AG09309 (cell line): ENCODE measurements around the gene AP1S3.
A peak's percentile ranks its signal among the peaks of the same experiment; 100 is the strongest.
"Not testable (repeated sequence)": the region's sequence is repeated elsewhere in the genome, so short reads cannot be mapped to it uniquely, and the experiment has no call there.

Source experiments
- DNase-seq: peaks from one replicate; pipeline ENCODE4 v3.0.0-alpha.2; 2010; ENCODE audit warnings: low read depth
- H3K4me3 ChIP-seq: 2 replicates; pipeline ENCODE4 v1.5.1; 2011; ENCODE audit warnings: mild to moderate bottlenecking, low read depth, low read length, moderate library complexity; ENCODE audit not compliant: control insufficient read depth
- CTCF ChIP-seq: IDR thresholded peaks from 2 replicates; pipeline ENCODE4 v1.5.1; 2011; ENCODE audit warnings: mild to moderate bottlenecking, low read depth, low read length, inconsistent platforms; ENCODE audit not compliant: insufficient read depth, control insufficient read depth; ENCODE audit errors: missing control alignments

Gene AP1S3

GRCh38 chr2:223873672-223874071, 36.3 kb upstream of the AP1S3 start:
- DNase-seq, result no peak
- no peak for TF ChIP-seq CTCF
- H3K4me3 ChIP-seq, result no peak overlapping the region

DNA sequence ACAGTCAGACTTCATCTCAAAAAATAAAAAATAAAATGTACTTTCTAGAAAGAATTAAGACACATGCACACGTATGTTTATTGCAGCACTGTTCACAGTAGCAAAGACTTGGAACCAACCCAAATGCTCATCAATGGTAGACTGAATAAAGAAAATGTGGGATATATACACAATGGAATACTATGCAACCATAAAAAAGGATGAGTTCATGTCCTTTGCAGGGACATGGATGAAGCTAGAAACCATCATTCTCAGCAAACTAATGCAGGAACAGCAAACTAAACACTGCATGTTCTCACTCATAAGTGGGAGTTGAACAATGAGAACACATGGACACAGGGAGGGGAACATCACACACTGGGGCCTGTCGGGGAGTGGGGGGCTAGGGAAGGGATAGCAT, 35.4 kb upstream of the AP1S3 start:
- not testable (repeated sequence) for H3K4me3 ChIP-seq, DNase-seq

- DNase-seq, H3K4me3 ChIP-seq: not testable (repeated sequence)
Observed at GRCh38 chr2:223871661-223872060, 34.3 kb upstream of the AP1S3 start.

GRCh38 chr2:223870840-223871611, 33.6 kb upstream of the AP1S3 start:
- no peak for TF ChIP-seq CTCF
- no peak overlapping the region for H3K4me3 ChIP-seq
- DNase-seq, result peak; percentile 17

- no peak for TF ChIP-seq CTCF
- H3K4me3 ChIP-seq, result no peak overlapping the region
- DNase-seq, result no peak
Observed at GRCh38 chr2:223868005-223868404, 30.6 kb upstream of the AP1S3 start.

DNA sequence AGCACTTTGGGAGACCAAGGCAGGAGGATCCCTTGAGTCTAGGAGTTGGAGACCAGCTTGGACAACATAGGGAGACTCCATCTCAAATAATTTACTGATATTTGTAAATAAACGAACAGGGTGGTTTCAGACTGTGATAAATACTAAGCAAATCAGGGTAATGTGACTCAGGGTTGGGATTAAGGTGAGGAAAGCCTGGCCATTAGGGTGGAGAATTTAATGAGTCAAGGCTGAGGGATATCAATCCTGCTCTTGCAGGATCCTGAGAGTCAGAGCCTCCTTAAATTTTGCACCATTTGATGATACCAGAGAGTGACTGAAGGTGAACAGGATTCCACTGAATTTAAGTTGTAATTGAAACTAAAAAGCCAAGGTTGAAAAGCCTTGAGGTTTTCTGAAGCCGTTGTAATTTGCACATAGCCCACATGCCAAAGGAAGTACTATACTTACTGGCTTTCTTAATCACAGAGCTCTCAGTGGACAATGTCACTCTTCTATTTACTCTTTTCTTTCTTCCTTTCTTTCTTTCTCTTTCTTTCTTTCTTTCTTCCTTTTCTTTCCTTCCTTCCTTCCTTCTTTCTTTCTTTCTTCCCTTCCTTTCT, 28.6 kb upstream of the AP1S3 start:
- no peak overlapping the region for H3K4me3 ChIP-seq
- no peak for TF ChIP-seq CTCF
- no peak for DNase-seq

GRCh38 chr2:223865124-223865523, 27.7 kb upstream of the AP1S3 start:
- no peak overlapping the region for H3K4me3 ChIP-seq
- no peak for TF ChIP-seq CTCF
- no peak for DNase-seq
